IPS-18a (cell line): ENCODE measurements around the gene MUC2.

Experiments used
- H3K27ac ChIP-seq: one replicate; pipeline ENCODE4 v1.5.1; 2013; ENCODE audit warnings: low read length
- H3K27me3 ChIP-seq: one replicate; pipeline ENCODE4 v1.6.1; 2013; ENCODE audit warnings: mild to moderate bottlenecking, low read length; ENCODE audit not compliant: control insufficient read depth, insufficient read depth
- H3K36me3 ChIP-seq: one replicate; pipeline ENCODE4 v1.6.1; 2013; ENCODE audit warnings: low read depth, low read length; ENCODE audit not compliant: control insufficient read depth
- H3K4me1 ChIP-seq: one replicate; pipeline ENCODE4 v1.6.1; 2013; ENCODE audit warnings: low read depth, low read length; ENCODE audit not compliant: control insufficient read depth
- H3K4me3 ChIP-seq: one replicate; pipeline ENCODE4 v1.5.1; 2013; ENCODE audit warnings: low read length
- H3K9ac ChIP-seq: one replicate; pipeline ENCODE4 v1.6.1; 2013; ENCODE audit warnings: mild to moderate bottlenecking, low read length, moderate library complexity
- H3K9me3 ChIP-seq: one replicate; pipeline ENCODE4 v1.6.1; 2013; ENCODE audit warnings: low read depth, low read length; ENCODE audit not compliant: control insufficient read depth

Gene MUC2

DNA sequence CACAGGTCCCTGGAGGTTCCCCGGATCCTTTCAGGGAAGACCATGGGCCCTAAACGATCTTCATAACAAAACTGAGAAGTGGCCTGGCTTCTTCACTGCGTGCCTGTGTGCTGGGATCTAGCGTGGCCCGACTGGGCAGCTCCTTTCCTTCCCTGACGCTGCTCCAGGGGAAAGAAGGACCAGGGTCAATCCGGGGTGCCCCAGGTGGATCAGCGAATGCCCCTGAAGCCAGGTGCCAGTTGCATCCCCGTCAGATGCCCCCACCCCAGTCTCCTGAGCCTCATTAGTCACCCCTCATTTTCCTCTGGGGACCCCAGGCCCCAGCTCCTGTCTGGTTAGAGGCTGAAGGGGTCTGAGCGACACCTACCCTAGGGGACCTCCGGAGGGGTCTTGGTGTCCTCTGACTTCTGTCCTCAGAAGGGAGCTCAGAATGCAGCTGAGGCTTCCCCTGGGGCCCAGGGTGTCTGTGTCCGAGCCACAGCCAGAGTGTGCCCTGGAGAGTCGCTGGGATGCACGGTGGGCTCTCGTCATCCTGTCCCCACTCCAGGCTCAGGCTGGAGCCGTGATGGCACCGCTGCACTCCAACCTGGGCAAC is 19.5 kb upstream of the MUC2 start:
- H3K4me1 ChIP-seq, result no peaks in the 10 kb centered on the region
- H3K9ac ChIP-seq, result no peak overlapping the region
- no peak overlapping the region for H3K27ac ChIP-seq
- no peaks in the 10 kb centered on the region for H3K9me3 ChIP-seq
- no peaks in the 10 kb centered on the region for H3K27me3 ChIP-seq
- H3K36me3 ChIP-seq, result no peaks in the 10 kb centered on the region
- no peak overlapping the region for H3K4me3 ChIP-seq

DNA sequence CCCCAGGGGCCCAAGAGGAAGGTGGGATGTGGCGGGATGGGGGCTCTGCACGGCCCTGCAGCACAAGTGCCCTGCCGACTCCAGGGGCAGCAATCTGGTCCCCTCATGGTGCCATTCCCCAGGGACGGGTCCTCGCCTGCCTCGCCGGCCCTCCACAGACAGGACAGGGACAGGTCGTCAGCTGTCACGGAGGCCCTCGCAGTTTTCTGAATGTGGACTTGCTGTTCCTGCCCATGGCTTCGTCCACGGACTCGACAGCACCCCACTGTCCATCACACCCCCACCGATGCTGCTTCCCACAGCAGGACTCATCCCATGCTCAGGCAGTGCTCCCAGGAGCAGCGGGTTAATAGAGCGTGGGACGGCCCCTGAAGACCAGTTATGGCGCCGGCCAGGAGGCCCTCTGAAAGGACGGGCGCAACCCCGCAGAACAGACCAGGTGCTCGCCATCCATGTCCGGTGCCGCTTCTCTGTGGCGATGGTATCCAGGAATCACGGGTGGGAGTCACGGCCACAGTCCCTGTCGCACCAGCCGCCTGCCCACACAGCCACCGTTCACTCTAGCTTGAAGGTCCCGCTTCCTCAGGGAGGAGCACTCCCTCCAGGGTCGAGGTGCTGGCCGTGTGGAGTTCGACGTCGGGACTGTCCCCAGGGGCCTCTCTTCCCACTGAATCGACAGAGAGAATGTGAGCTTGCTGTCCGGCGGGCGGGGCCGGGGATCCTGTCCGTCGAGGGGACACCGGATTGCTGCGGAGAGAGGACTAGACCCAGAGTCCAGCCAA is 18.5 kb upstream of the MUC2 start:
- no peak overlapping the region for H3K9ac ChIP-seq
- H3K4me3 ChIP-seq, result no peak overlapping the region
- no peaks in the 10 kb centered on the region for H3K4me1 ChIP-seq
- H3K9me3 ChIP-seq, result no peaks in the 10 kb centered on the region
- no peak overlapping the region for H3K27ac ChIP-seq
- no peaks in the 10 kb centered on the region for H3K36me3 ChIP-seq
- no peaks in the 10 kb centered on the region for H3K27me3 ChIP-seq

DNA sequence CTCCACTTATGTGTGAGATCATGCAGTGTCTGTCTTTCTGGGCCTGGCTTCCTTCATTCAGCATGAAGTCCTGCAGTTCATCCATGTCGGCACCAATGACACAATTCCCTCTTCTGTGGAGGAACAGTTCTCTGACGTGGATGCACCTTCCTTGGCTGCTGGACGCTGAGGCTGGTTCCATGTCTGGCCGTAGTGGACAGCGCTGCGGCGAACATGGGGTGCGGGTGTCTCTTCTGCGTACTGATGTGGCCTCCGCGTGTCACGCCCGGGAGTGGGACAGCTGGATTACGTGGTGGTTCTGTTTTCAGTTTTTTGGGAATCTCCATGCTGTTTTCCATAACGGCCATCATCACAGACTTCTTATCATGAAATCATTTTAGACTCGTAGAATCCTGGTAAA is 16.9 kb upstream of the MUC2 start:
- no peak overlapping the region for H3K27ac ChIP-seq
- H3K9me3 ChIP-seq, result no peaks in the 10 kb centered on the region
- H3K4me3 ChIP-seq, result no peak overlapping the region
- H3K4me1 ChIP-seq, result no peaks in the 10 kb centered on the region
- H3K27me3 ChIP-seq, result no peaks in the 10 kb centered on the region
- no peaks in the 10 kb centered on the region for H3K36me3 ChIP-seq
- no peak overlapping the region for H3K9ac ChIP-seq

DNA sequence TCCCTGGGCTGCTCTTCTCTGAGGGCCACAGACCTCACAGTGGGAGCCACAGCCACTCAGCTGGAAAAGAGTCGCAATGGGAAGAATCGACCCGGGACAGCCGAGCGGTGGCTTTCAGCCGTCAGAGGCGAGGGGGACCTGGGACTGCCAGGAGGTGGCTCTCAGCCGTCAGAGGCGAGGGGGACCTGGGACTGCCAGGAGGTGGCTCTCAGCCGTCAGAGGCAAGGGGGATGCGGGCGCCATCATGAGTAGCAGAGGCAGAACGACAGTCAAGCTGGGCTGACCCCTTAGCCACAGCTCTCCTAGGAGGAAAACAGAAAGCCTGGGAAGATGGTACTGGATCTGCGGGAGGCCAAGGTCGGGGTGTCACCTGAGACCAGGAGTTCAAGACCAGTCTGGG is 14.9 kb upstream of the MUC2 start:
- H3K9ac ChIP-seq, result no peak overlapping the region

DNA sequence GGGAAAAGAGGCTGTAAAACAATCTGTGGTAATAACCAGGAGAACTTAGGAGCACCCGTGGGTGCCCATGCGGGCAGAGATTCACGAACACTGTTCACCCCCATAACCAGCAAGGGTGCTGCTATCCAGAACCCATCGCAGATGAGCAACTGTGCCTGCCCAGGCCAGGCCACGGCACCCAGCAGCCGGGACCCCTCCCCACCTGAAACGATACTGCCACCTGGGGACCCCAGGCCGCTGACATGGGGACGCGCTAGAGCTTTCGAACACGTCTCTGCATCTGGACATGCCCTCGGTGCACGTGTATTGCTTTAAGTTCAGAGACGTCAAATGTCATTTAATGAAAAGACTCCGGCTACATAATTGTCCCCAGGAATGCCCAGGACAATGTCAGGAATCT is 14.3 kb upstream of the MUC2 start:
- Histone ChIP-seq H3K4me1 (no peaks in the 10 kb centered on the region), H3K9ac (no peak overlapping the region), H3K9me3 (no peaks in the 10 kb centered on the region), H3K36me3 (no peaks in the 10 kb centered on the region), H3K27me3 (no peaks in the 10 kb centered on the region), H3K4me3 (no peak overlapping the region), H3K27ac (no peak overlapping the region)

More for the DNA sequence above, 14.9 kb upstream of the MUC2 start:
- H3K36me3 ChIP-seq, result no peaks in the 10 kb centered on the region
- H3K27me3 ChIP-seq, result no peaks in the 10 kb centered on the region
- H3K9me3 ChIP-seq, result no peaks in the 10 kb centered on the region
- no peak overlapping the region for H3K4me3 ChIP-seq
- H3K4me1 ChIP-seq, result no peaks in the 10 kb centered on the region
- no peak overlapping the region for H3K27ac ChIP-seq

DNA sequence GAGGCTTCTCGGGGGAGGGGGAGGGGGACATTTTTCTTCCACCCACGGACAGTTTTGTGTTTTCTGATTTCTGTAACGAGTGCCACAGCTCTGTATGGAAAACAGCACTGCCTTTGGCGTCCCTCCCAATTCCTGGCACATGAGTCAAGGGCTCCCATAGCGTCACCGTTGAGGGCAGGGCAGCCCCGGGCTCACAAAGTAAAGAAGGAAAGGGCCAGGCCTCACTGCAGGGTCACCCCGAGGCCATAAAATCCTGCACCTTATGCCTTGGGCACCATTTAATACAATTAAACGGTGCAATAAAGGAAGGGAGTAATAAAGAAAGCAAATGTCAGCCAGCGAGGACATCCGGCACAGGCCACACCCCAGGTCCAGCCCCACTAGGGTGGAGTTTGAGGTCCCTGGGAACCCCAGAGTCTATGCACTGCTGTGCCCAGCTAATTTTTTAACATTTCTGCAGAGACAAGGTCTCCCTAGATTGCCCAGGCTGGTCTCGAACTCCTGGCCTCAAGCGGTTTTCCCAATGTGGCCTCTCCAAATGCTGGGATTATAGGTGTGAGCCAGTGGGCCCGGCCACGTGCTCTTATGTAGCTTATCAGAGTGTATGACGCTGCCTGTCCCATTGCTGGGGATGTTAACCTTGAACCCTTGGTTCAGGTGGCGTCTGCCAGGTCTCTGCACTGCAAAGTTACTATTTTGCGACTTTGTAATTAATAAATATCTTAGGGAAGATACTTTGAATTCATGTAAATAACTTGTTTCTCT is 13.6 kb upstream of the MUC2 start:
- Histone ChIP-seq H3K4me3 (no peak overlapping the region), H3K36me3 (no peaks in the 10 kb centered on the region), H3K27me3 (no peaks in the 10 kb centered on the region), H3K9me3 (no peaks in the 10 kb centered on the region), H3K27ac (no peak overlapping the region), H3K4me1 (no peaks in the 10 kb centered on the region), H3K9ac (no peak overlapping the region)

DNA sequence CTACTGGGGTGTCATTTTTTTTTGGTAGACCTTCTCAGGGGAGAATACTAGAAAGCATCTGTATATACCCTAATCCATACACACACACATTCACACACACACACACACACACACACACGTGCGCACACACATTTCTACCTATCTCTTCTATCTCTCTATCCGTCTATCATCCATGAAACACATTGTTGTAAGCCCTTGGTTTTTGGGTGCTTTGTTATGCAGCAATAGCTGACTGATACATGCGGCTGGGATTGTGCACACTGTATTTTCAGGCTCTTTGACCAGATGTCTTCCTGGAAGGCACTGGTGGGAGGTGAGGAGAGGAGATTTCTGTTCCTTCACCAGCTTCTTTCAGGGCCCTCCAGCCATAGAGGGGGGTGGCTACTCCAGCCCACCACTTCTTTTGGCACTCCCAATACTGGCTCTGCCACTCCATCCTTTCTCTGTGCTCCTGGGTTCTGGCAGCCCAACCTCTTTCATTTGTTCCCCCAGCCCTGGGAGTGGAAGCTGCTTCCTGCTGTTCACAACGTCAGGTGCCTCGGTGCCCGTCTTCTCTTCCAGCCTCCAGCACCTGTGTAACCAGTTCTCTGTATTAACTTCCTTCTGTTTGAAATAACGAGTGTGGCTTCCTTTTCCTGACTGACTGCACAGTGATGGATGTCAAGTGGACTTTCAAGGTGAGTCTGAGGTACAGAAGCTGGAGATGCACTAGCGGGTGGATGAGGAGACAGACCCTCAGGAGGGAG is 12.4 kb upstream of the MUC2 start:
- Histone ChIP-seq H3K9me3 (no peaks in the 10 kb centered on the region), H3K9ac (no peak overlapping the region), H3K4me1 (no peaks in the 10 kb centered on the region), H3K27me3 (no peaks in the 10 kb centered on the region), H3K36me3 (no peaks in the 10 kb centered on the region), H3K4me3 (no peak overlapping the region), H3K27ac (no peak overlapping the region)

DNA sequence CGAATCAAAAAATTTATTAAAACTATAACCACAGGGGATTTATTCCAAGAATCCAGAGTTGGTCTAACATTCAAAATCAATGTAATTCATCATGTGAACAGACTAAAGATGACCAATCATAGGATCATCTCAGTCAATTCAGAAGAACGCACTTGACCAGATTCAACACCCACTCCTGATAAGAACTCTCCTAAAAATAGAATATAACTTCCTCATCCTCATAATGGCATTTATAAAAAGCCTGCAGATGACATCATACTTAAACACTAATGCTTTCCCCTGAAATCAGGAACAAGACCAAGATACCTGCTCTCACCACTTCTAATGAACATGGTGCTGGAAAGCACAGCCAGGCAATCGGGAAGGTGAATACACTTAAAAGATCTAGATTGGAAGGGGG is 10.5 kb upstream of the MUC2 start:
- Histone ChIP-seq H3K4me1 (no peaks in the 10 kb centered on the region), H3K4me3 (no peak overlapping the region), H3K27ac (no peak overlapping the region), H3K9ac (no peak overlapping the region), H3K27me3 (no peaks in the 10 kb centered on the region), H3K9me3 (no peaks in the 10 kb centered on the region), H3K36me3 (no peaks in the 10 kb centered on the region)

DNA sequence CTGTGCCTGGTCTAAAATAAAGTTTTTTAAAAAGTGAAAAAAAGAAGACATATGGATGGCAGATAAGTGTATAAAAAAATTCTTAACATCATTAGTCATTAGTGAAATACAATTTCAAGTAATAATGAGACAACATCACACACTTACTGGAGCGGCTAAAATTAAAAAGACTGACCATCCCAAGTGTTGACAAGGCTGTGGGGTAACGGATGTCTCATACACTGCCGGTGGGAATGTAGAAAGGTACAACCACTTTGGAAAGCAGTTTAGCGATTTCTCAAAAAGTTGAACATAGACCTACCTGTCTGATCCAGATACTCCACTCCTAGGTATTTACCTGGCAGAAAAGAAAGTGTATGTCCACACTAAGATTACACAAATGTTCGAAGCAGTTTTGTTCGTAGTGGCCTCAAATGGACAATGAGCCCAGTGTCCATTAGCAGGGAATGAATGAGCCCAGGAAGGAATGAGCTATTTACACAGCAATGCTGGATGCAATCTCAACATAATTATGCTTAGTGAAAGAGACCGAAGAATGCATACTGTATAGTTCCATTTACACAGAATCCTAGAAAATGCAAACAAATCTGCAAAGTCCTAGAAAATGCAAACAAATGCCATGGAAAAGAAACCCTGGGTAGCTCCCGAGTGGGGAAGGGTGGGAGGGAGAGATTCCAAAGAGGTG is 6.7 kb upstream of the MUC2 start:
- Histone ChIP-seq H3K27ac (no peak overlapping the region), H3K36me3 (no peaks in the 10 kb centered on the region), H3K4me1 (no peaks in the 10 kb centered on the region), H3K4me3 (no peak overlapping the region), H3K27me3 (no peaks in the 10 kb centered on the region), H3K9ac (no peak overlapping the region), H3K9me3 (no peaks in the 10 kb centered on the region)

DNA sequence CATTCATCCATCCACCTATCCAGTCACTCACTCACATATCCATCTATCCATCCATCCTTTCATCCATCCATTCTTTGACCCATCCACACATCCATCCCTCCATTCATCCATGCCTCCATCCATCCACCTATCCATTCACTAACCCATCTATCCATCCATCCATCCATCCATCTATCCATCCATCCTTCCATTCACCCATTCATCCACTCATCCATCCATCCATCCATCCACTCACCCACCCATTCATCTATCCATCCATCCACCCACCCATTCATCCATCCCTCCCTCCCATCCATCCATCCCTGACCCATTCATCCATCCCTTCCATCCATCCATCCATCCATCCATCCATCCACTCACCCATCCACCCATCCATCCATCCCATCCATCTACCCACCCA is 4.9 kb upstream of the MUC2 start:
- Histone ChIP-seq H3K4me3 (no peak overlapping the region), H3K36me3 (no peaks in the 10 kb centered on the region), H3K4me1 (no peaks in the 10 kb centered on the region), H3K27ac (no peak overlapping the region), H3K9me3 (no peaks in the 10 kb centered on the region), H3K27me3 (no peaks in the 10 kb centered on the region), H3K9ac (no peak overlapping the region)
